ENCODE results near the gene ARHGEF19. TPM values are rescaled to one million over a fixed set of nuclear protein-coding genes. Genes with fewer than 3 reads are reported as not detected.

Gene ARHGEF19
- total and polyA plus RNA-seq, 10 of the 15 experiments (the other 5 are each of a cell fraction or from before 2014, with no cell fraction given) = 0.15 to 2.9 (median 0.67) TPM; not detected in 1

DNA sequence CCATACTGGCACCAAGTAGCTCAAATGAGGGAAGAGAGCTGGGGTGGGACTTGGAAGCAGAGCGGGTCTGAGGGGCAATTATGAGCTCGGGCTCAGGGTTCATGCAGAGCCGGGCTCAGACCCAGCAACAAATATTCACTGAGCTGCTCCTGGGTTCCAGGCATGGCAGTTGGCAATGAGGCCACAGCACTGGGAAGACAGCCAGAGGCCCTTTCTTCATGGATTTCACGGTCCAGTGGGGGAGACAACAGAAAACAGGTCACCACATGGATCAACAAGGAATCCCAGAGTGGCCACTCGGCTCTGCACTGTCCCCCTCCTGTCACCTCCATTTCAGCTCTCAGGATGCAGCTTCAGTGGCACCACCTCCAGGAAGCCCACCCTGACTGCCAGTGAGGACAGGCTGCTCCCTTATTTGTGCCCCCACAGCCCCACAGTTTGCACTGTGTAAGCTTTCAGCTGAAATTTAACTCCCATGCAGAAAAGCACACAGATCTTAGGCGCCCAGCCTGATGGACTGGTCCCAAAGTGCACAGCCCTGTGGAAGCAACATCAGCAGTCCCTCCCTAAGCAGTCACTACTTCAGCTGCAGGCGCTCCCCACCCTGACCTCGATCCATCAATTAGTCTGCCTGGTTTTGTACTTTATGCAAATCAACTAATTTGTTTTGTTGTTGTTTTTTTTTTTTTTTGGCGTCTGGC is 22.4 kb downstream of the ARHGEF19 start (continued):
- TF ChIP-seq, protein P1, sequence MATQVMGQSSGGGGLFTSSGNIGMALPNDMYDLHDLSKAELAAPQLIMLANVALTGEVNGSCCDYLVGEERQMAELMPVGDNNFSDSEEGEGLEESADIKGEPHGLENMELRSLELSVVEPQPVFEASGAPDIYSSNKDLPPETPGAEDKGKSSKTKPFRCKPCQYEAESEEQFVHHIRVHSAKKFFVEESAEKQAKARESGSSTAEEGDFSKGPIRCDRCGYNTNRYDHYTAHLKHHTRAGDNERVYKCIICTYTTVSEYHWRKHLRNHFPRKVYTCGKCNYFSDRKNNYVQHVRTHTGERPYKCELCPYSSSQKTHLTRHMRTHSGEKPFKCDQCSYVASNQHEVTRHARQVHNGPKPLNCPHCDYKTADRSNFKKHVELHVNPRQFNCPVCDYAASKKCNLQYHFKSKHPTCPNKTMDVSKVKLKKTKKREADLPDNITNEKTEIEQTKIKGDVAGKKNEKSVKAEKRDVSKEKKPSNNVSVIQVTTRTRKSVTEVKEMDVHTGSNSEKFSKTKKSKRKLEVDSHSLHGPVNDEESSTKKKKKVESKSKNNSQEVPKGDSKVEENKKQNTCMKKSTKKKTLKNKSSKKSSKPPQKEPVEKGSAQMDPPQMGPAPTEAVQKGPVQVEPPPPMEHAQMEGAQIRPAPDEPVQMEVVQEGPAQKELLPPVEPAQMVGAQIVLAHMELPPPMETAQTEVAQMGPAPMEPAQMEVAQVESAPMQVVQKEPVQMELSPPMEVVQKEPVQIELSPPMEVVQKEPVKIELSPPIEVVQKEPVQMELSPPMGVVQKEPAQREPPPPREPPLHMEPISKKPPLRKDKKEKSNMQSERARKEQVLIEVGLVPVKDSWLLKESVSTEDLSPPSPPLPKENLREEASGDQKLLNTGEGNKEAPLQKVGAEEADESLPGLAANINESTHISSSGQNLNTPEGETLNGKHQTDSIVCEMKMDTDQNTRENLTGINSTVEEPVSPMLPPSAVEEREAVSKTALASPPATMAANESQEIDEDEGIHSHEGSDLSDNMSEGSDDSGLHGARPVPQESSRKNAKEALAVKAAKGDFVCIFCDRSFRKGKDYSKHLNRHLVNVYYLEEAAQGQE (IDR thresholded peaks at IDR 0.05; ENCODE audit: low read depth, low read length) = no peak
- TF ChIP-seq, protein P2, sequence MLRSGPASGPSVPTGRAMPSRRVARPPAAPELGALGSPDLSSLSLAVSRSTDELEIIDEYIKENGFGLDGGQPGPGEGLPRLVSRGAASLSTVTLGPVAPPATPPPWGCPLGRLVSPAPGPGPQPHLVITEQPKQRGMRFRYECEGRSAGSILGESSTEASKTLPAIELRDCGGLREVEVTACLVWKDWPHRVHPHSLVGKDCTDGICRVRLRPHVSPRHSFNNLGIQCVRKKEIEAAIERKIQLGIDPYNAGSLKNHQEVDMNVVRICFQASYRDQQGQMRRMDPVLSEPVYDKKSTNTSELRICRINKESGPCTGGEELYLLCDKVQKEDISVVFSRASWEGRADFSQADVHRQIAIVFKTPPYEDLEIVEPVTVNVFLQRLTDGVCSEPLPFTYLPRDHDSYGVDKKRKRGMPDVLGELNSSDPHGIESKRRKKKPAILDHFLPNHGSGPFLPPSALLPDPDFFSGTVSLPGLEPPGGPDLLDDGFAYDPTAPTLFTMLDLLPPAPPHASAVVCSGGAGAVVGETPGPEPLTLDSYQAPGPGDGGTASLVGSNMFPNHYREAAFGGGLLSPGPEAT (IDR thresholded peaks at IDR 0.05; ENCODE audit: low read depth) = no peak
- TF ChIP-seq, protein P3, sequence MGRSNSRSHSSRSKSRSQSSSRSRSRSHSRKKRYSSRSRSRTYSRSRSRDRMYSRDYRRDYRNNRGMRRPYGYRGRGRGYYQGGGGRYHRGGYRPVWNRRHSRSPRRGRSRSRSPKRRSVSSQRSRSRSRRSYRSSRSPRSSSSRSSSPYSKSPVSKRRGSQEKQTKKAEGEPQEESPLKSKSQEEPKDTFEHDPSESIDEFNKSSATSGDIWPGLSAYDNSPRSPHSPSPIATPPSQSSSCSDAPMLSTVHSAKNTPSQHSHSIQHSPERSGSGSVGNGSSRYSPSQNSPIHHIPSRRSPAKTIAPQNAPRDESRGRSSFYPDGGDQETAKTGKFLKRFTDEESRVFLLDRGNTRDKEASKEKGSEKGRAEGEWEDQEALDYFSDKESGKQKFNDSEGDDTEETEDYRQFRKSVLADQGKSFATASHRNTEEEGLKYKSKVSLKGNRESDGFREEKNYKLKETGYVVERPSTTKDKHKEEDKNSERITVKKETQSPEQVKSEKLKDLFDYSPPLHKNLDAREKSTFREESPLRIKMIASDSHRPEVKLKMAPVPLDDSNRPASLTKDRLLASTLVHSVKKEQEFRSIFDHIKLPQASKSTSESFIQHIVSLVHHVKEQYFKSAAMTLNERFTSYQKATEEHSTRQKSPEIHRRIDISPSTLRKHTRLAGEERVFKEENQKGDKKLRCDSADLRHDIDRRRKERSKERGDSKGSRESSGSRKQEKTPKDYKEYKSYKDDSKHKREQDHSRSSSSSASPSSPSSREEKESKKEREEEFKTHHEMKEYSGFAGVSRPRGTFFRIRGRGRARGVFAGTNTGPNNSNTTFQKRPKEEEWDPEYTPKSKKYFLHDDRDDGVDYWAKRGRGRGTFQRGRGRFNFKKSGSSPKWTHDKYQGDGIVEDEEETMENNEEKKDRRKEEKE (IDR thresholded peaks at IDR 0.05) = no peak
- TF ChIP-seq, protein P4, sequence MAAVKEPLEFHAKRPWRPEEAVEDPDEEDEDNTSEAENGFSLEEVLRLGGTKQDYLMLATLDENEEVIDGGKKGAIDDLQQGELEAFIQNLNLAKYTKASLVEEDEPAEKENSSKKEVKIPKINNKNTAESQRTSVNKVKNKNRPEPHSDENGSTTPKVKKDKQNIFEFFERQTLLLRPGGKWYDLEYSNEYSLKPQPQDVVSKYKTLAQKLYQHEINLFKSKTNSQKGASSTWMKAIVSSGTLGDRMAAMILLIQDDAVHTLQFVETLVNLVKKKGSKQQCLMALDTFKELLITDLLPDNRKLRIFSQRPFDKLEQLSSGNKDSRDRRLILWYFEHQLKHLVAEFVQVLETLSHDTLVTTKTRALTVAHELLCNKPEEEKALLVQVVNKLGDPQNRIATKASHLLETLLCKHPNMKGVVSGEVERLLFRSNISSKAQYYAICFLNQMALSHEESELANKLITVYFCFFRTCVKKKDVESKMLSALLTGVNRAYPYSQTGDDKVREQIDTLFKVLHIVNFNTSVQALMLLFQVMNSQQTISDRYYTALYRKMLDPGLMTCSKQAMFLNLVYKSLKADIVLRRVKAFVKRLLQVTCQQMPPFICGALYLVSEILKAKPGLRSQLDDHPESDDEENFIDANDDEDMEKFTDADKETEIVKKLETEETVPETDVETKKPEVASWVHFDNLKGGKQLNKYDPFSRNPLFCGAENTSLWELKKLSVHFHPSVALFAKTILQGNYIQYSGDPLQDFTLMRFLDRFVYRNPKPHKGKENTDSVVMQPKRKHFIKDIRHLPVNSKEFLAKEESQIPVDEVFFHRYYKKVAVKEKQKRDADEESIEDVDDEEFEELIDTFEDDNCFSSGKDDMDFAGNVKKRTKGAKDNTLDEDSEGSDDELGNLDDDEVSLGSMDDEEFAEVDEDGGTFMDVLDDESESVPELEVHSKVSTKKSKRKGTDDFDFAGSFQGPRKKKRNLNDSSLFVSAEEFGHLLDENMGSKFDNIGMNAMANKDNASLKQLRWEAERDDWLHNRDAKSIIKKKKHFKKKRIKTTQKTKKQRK (IDR thresholded peaks at IDR 0.05; ENCODE audit: low read depth, low read length) = no peak

All from GM12878 (cell line).